Measurements from ENCODE around the gene SWI5.

The SWI5 gene

GRCh38 chr9:128276008-128276573 is at the start of gene SWI5:
TSS of gene SWI5 (plus strand) at chr9:128276276.
- no peak for TF ChIP-seq GATA2 (IDR thresholded peaks at IDR 0.05; ENCODE audit: low read depth, low read length)
- TF ChIP-seq GATA3 (IDR thresholded peaks at IDR 0.05; ENCODE audit: low read depth, low read length), result no peak

GRCh38 chr9:128226412-128226801 is 49.7 kb upstream of the SWI5 start:
- no peak for TF ChIP-seq GATA3 (IDR thresholded peaks at IDR 0.05; ENCODE audit: low read depth, low read length)
- no peak for TF ChIP-seq GATA2 (IDR thresholded peaks at IDR 0.05; ENCODE audit: low read depth, low read length)

- TF ChIP-seq GATA3 (IDR thresholded peaks at IDR 0.05; ENCODE audit: low read depth, low read length) (no peak), GATA2 (IDR thresholded peaks at IDR 0.05; ENCODE audit: low read depth, low read length) (no peak)
Observed at GRCh38 chr9:128231638-128232527, 44.2 kb upstream of the SWI5 start.

GRCh38 chr9:128232528-128233428 is 43.3 kb upstream of the SWI5 start:
- TF ChIP-seq GATA2 (IDR thresholded peaks at IDR 0.05; ENCODE audit: low read depth, low read length), result no peak
- no peak for TF ChIP-seq GATA3 (IDR thresholded peaks at IDR 0.05; ENCODE audit: low read depth, low read length)

- no peak for TF ChIP-seq GATA2 (IDR thresholded peaks at IDR 0.05; ENCODE audit: low read depth, low read length)
- no peak for TF ChIP-seq GATA3 (IDR thresholded peaks at IDR 0.05; ENCODE audit: low read depth, low read length)
Observed at GRCh38 chr9:128233817-128234406, 42.2 kb upstream of the SWI5 start.

- TF ChIP-seq GATA2 (IDR thresholded peaks at IDR 0.05; ENCODE audit: low read depth, low read length) (no peak), GATA3 (IDR thresholded peaks at IDR 0.05; ENCODE audit: low read depth, low read length) (no peak)
Observed at GRCh38 chr9:128242124-128242523, 34.0 kb upstream of the SWI5 start.

GRCh38 chr9:128242828-128243214 is 33.3 kb upstream of the SWI5 start:
- TF ChIP-seq GATA2 (IDR thresholded peaks at IDR 0.05; ENCODE audit: low read depth, low read length) (no peak), GATA3 (IDR thresholded peaks at IDR 0.05; ENCODE audit: low read depth, low read length) (no peak)

- TF ChIP-seq GATA3 (IDR thresholded peaks at IDR 0.05; ENCODE audit: low read depth, low read length) (no peak), GATA2 (IDR thresholded peaks at IDR 0.05; ENCODE audit: low read depth, low read length) (no peak)
Observed at GRCh38 chr9:128243215-128244018, 32.7 kb upstream of the SWI5 start.

GRCh38 chr9:128244091-128244836 is 31.8 kb upstream of the SWI5 start:
- TF ChIP-seq GATA3 (IDR thresholded peaks at IDR 0.05; ENCODE audit: low read depth, low read length) (no peak), GATA2 (IDR thresholded peaks at IDR 0.05; ENCODE audit: low read depth, low read length) (no peak)

GRCh38 chr9:128244837-128245231 is 31.2 kb upstream of the SWI5 start:
- TF ChIP-seq GATA2 (IDR thresholded peaks at IDR 0.05; ENCODE audit: low read depth, low read length), result no peak
- TF ChIP-seq GATA3 (IDR thresholded peaks at IDR 0.05; ENCODE audit: low read depth, low read length), result no peak

- TF ChIP-seq GATA2 (IDR thresholded peaks at IDR 0.05; ENCODE audit: low read depth, low read length) (no peak), GATA3 (IDR thresholded peaks at IDR 0.05; ENCODE audit: low read depth, low read length) (no peak)
Observed at GRCh38 chr9:128245421-128246151, 30.5 kb upstream of the SWI5 start.

GRCh38 chr9:128246471-128246870 is 29.6 kb upstream of the SWI5 start:
- no peak for TF ChIP-seq GATA2 (IDR thresholded peaks at IDR 0.05; ENCODE audit: low read depth, low read length)
- TF ChIP-seq GATA3 (IDR thresholded peaks at IDR 0.05; ENCODE audit: low read depth, low read length), result no peak

All from SH-SY5Y (cell line).